ENCODE measurements around the gene AIP. TPM values are rescaled to one million over a fixed set of nuclear protein-coding genes. Genes with fewer than 3 reads are reported as not detected.
A peak's percentile ranks its signal among the peaks of the same experiment; 100 is the strongest.

The AIP gene
- total RNA-seq, 1 donor = 38.4 TPM

DNA sequence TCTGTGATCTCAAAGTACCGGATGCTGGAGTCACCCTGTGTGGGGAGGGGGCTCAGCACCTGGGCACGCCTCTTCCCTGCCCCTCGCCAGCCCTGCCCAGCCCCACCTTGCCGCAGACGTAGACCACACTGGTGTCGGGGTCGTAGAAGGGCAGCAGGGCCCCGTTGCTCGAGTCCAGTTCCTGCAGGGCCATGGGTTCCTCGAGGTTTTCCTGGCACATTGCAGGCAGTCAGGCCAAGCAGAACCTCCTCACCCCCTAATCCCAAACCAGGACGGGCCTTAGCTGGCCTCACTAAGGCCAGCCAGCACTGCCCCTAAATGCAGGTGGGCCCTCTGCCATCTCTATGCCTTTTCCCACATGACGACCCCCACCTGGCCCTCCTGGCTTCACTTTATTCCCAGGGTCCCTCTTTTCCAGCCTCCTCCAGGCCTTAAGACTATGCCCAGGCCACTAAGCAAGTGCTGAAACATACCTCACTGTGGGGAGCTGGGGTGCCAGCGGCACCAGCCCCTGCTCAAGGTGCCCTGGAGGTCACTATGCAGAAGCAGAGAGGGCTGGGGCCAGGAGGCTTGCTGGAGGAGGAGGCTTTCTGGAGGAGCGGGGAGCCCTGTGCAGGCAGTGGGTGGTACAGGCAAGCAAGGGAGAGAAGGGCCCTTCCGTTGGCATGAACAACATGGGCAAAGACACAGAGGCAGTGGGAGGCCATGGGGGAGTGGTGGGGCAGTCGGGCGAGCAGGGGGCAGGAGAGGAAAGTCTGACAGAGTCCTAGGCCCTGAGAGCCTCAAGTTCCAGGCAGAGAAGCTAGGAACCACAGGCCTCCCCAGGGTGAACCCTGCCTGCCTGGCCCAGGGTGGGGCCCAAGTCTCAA lies 42.4 kb upstream of the AIP start:
- no peak overlapping the region for H3K4me3 ChIP-seq (ENCODE audit: low read depth, low read length)
- no peak for DNase-seq (ENCODE audit: low read depth)
- TF ChIP-seq, protein P1, sequence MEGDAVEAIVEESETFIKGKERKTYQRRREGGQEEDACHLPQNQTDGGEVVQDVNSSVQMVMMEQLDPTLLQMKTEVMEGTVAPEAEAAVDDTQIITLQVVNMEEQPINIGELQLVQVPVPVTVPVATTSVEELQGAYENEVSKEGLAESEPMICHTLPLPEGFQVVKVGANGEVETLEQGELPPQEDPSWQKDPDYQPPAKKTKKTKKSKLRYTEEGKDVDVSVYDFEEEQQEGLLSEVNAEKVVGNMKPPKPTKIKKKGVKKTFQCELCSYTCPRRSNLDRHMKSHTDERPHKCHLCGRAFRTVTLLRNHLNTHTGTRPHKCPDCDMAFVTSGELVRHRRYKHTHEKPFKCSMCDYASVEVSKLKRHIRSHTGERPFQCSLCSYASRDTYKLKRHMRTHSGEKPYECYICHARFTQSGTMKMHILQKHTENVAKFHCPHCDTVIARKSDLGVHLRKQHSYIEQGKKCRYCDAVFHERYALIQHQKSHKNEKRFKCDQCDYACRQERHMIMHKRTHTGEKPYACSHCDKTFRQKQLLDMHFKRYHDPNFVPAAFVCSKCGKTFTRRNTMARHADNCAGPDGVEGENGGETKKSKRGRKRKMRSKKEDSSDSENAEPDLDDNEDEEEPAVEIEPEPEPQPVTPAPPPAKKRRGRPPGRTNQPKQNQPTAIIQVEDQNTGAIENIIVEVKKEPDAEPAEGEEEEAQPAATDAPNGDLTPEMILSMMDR (IDR thresholded peaks at IDR 0.05; ENCODE audit: insufficient read depth, low read length) = no peak

DNA sequence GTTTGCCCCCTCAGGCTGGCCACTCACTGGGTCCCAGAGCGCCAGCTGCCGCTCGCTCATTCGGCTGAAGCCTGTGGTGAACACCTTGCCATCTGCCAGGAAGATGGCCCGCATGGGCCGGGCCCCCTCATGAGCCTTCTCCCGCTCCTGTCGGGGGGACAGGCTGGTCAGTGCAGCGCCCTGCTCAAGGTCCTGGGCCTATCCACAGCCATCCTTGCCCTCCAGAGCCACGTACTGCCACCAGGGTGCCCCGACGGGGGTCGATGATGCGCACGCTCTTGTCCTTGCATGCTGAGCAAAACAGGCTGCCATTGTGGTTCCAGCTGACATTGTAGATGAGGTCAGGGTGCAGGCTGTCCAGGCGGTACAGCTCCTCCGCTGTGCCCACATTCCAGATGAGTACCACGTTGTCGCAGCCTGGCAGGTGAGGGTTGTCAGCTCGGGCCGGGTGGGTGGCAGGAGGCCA lies 41.7 kb upstream of the AIP start:
- DNase-seq (ENCODE audit: low read depth) = no peak
- no peak overlapping the region for H3K4me3 ChIP-seq (ENCODE audit: low read depth, low read length)
- TF ChIP-seq, protein P1 (IDR thresholded peaks at IDR 0.05; ENCODE audit: insufficient read depth, low read length) = no peak

DNA sequence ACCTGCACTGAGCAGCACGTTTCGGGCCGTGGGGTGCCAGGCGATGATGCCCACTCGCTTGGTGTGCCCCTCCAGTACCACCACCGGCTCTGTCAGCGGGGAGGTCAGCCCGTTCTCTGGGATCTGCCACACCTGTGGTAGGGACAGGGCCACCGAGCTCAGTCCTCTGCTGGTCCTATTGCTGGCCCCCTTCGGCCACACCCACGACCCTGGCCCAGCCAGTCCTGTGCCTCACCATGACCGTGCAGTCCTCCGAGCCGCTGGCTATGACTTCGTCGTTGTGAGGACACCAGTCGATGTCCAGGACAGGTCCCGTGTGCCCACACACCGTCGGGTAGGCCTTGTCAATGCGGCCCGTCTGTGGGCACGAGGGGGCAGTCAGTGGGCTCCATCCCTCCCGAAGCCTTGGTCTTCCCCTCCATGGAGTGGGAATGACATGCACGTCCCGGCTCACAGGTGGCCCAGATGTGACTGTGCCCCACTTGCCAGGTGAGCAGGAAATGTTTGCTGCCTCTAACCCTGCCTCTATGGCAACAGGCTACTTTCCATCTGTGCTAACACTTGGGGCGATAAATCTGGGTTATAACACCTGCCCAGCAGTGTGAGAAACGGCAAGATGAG lies 41.0 kb upstream of the AIP start:
- DNase-seq (ENCODE audit: low read depth) = no peak
- peak overlapping the region; percentile 89 for H3K4me3 ChIP-seq (ENCODE audit: low read depth, low read length)
- TF ChIP-seq, protein P1 (IDR thresholded peaks at IDR 0.05; ENCODE audit: insufficient read depth, low read length) = no peak

DNA sequence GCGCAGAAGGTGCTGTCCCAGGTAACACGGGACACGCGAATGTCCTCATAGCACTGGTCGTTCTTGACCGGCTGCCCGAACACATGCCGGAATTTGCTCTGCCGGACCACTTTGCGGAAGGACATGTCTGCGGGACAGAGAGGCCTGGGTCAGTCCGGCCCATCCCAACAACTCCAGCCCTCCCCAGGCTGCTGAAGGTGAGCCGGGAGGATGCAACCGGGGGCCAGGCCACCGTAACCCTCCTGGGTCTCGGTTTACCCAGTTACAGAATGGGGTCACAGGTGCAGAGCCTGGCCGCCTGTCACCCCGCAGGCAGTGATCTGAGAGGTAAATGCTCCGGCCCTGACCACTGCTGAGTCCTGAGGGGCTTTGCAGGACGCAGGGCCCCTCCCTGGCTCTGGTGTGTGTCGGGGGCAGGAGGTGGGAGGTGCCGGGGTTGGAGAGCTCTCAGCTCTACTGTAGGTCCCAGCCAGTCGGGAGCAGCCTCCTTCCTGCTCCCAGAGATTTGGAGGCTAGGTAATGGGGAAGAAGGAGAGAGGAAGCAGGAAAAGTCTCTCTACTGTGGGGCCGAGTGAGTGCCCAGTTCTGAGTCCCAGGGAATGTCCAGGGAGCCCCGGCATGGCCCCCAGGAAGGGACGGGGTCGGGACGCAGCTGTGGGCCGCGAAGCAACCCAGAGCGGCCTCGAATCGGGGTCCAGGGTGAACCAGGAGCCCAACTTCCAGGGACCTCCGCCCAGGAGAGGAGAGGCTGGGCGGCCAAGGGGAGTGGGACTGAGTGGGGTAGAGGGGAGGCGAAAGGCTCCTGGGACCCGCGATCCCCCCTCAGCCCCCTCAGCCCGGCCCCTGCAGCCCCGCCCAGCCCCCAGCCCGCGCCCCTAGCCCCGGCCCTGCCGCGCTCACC lies 40.1 kb upstream of the AIP start:
- DNase-seq (ENCODE audit: low read depth) = no peak
- TF ChIP-seq, protein P1 (IDR thresholded peaks at IDR 0.05; ENCODE audit: insufficient read depth, low read length) = no peak
- H3K4me3 ChIP-seq (ENCODE audit: low read depth, low read length) = peak overlapping the region; percentile 89

DNA sequence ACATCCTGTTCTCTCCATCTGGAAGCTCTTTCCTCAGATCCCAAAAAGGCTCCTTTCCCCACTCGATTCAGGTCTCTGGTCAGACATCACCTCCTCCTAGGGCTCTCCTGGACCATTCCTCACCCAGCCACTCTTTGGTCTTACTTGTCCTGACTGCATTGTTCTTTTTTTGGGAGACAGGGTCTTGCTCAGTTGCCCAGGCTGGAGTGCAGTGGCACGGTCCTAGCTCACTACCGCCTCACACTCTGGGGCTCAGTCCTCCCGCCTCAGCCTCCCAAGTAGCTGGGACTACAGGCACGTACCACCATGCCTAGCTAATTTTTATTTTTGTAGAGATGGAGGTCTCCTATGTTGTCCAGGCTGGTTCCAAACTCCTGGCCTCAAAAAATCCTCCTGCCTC lies 37.3 kb upstream of the AIP start:
- no peak for DNase-seq (ENCODE audit: low read depth)
- TF ChIP-seq, protein P1 (IDR thresholded peaks at IDR 0.05; ENCODE audit: insufficient read depth, low read length) = no peak
- H3K4me3 ChIP-seq (ENCODE audit: low read depth, low read length) = no peak overlapping the region

DNA sequence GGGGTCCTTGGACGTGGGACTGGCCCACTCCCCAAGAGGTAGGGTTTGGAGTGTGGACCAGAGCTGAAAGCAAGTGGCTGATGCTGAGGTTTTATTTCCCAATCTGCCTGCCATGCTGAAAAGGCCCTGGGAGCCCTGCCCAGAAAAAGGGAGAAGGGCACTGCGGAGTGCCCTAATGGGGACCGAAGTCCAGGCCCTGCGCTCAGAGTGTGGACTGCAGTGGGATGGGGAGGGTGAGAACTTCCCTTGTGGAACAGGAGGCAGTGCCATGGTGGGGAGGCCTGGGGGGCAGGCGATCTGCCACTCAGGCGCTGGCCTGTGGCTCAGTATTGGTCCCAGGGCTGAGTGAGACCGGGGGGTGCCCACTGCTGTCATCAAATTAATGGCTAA lies 34.6 kb upstream of the AIP start:
- H3K4me3 ChIP-seq (ENCODE audit: low read depth, low read length) = no peak overlapping the region
- no peak for DNase-seq (ENCODE audit: low read depth)
- TF ChIP-seq, protein P1 (IDR thresholded peaks at IDR 0.05; ENCODE audit: insufficient read depth, low read length) = no peak

All from fibroblast of the aortic adventitia (primary cell).